ENCODE measurements around the gene PGLYRP2. TPM values are rescaled to one million over a fixed set of nuclear protein-coding genes. Genes with fewer than 3 reads are reported as not detected.
"Not testable (repeated sequence)": the region's sequence is repeated elsewhere in the genome, so short reads cannot be mapped to it uniquely, and the experiment has no call there.

Gene PGLYRP2
- total RNA-seq, 2 experiments from 2014 or later = 0.19 to 0.40 TPM

DNA sequence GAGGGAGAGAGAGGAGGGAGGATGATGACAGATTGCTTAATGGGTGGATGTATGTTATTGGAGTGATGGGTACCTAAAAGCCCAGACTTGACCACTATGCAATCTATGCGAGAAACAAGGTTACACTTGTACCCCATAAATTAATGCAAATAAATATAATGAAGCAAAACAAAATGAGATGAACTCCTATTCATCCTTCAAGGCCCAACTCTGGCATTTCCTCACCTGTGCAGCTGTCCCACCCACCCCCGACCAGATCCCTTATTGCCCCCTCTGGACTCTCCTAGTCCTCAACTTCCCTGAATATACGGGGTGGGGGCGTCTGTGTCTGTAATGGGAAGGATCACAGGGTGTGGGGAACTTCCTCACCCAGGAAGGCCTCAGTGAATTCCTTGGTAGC, 4.1 kb downstream of the PGLYRP2 start:
- Mint-ChIP-seq H3K9me3 (no peaks in the 10 kb centered on the region), H3K27me3 (no peaks in the 10 kb centered on the region), H3K36me3 (no peaks in the 10 kb centered on the region), H3K27ac (no peak overlapping the region), H3K4me1 (peaks cover 26% of the 10 kb centered on the region), H3K4me3 (no peak overlapping the region)
- no peak for DNase-seq
- ATAC-seq (ENCODE audit: low read depth) = no peak
- POLR2A ChIA-PET = interaction anchor here (0.7 kb wide), 1 partner anchor 359 kb away, joined by 3 read pairs; no protein-coding TSS in a partner anchor

DNA sequence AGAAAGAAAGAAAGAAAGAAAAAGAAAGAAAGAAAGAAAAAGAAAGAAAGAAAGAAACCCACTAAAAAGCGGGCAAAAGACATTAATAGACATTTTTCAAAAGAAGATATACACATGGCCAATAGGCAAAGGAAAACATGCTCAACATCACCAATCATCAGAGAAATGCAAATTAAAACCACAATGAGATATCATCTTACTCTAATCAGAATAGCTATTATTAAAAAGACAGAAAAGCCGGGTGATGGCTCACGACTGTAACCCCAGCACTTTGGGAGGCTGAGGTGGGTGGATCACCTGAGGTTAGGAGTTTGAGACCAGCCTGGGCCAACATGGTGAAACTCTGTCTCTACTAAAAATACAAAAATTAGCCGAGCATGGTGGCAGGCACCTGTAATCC, 5.5 kb downstream of the PGLYRP2 start:
- H3K4me3 Mint-ChIP-seq; POLR2A ChIA-PET; DNase-seq; ATAC-seq (ENCODE audit: low read depth); H3K9me3 Mint-ChIP-seq; H3K27ac Mint-ChIP-seq; H3K36me3 Mint-ChIP-seq; H3K27me3 Mint-ChIP-seq: not testable (repeated sequence)
- peaks cover 35% of the 10 kb centered on the region for H3K4me1 Mint-ChIP-seq

DNA sequence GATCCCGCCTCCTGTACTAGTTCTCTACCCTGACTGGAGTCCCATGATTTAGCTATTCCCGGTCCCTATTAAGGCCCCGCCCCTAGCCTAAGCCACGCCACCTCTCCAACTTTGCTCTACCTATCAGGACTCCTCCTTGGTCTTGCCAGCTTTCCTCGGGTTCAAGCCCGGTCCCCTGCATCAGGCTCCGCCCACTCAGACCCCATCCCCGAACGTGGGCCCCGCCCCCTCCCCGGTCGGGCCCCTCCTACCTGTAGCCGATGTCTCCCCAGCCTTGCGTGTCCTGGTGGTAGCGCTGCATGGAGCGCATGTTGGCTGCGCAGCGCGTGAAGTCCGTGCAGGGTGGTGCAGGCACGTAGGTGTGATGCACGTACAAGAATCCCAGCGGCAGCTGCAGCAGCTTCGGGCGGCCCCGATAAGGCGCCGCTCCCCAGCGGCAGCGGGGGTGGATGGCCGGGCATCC, 7.6 kb downstream of the PGLYRP2 start:
- H3K36me3 Mint-ChIP-seq = no peaks in the 10 kb centered on the region

DNA sequence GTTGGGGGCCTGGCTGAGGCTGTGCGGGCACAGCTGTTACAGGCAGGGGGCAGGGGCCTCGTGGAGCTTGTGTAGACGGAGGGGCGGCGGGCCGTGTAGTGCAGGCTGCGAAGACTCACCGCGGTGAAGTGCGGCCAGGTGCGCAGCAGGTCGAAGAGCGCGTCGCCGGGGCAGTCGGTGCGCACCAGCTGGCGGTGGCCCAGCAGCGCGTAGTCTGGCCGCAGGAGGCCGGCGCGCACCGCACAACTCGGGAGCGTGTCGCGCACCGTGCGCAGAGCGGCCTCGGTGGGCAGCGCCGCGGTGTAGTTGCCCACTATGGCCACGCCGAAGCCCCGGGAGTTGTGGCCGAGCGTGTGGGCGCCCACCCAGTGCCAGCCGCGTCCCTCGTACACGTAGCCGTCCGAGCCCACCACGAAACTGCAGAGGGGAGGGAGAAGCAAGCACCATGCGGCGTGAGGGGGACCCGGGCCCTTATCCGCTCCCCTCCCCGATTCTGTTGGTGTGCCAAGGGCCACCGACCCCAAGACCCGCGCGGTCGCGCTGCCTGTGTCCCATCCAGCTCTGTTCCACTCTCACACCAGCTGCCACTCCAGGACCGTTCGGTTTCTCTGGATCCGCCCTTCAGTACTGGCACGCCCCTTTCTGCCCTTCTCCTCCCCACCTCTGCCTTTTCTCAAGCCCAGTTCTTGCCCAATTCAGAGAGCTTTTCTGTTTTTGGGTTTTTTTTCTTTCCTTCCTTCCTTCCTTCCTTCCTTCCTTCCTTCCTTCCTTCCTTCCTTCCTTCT, 9.6 kb downstream of the PGLYRP2 start:
- Mint-ChIP-seq H3K36me3 (no peaks in the 10 kb centered on the region), H3K4me3 (peak overlapping the region; percentile 82), H3K4me1 (peaks cover 48% of the 10 kb centered on the region), H3K27ac (peak overlapping the region; percentile 74), H3K27me3 (peaks cover 5% of the 10 kb centered on the region), H3K9me3 (no peaks in the 10 kb centered on the region)
- POLR2A ChIA-PET = interaction anchor here (0.7 to 1.7 kb wide), 4 partner anchors 8 to 82 kb away, joined by 3 to 5 read pairs (median 3); partner anchors contain the start of gene AKAP8L
- ATAC-seq (ENCODE audit: low read depth) (peak; percentile 27), DNase-seq (peak; percentile 47)

More for the DNA sequence above, 7.6 kb downstream of the PGLYRP2 start:
- no peak for ATAC-seq (ENCODE audit: low read depth)
- Mint-ChIP-seq H3K27ac (no peak overlapping the region), H3K4me1 (peaks cover 45% of the 10 kb centered on the region), H3K9me3 (no peaks in the 10 kb centered on the region), H3K27me3 (peaks cover 5% of the 10 kb centered on the region), H3K4me3 (no peak overlapping the region)
- no peak for DNase-seq
- POLR2A ChIA-PET = no interaction called here

DNA sequence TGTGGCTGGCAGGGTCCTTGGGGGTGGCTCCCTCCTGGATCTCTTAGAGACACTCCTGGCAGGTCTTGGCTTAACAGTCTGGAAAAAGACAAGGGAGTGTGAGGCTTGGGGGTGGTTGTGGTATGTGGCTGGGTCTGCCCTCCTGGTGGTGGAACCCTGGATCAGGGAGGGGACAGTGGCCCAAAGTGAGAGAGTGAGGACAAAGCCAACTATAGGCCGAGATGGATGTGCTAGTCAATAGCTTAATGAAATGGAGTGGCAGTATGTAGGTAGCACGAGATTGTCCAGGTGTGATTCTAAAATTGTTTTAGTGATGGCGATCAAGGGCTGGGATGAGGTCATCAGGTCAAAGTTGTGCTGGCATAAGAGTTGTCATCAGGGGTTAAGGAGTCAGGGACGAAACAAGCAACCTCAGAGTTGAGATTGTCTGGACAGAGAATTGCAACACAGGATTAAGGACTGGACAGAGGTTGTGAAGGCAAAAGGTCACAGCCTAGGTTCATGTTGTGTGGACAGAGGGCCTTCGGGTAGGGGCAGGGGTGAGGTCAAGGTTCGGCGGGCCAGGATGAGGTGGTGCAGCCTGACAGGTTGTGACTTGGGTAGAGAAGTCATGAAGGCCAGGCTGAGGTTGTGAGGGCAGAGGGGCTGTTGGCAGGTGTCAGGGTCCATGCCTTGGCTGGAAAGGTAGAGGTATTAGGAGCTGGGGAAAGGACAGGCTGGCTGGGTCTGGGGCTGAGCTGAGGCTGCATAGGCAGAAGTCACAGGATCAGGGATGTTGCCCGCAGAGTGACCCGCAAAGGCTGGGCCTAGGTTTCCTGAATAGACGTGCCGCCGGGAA, 10.4 kb downstream of the PGLYRP2 start:
- no peaks in the 10 kb centered on the region for H3K9me3 Mint-ChIP-seq
- no peaks in the 10 kb centered on the region for H3K36me3 Mint-ChIP-seq
- peak overlapping the region; percentile 67 for H3K27ac Mint-ChIP-seq
- H3K4me3 Mint-ChIP-seq = peak overlapping the region; percentile 82
- POLR2A ChIA-PET = interaction anchor here (0.7 to 3.8 kb wide), 8 partner anchors 9 to 86 kb away, joined by 3 to 22 read pairs (median 10); partner anchors contain the start of gene AKAP8L
- peak; percentile 27 for DNase-seq
- peaks cover 52% of the 10 kb centered on the region for H3K4me1 Mint-ChIP-seq
- H3K27me3 Mint-ChIP-seq = peaks cover 5% of the 10 kb centered on the region
- ATAC-seq (ENCODE audit: low read depth) = no peak

DNA sequence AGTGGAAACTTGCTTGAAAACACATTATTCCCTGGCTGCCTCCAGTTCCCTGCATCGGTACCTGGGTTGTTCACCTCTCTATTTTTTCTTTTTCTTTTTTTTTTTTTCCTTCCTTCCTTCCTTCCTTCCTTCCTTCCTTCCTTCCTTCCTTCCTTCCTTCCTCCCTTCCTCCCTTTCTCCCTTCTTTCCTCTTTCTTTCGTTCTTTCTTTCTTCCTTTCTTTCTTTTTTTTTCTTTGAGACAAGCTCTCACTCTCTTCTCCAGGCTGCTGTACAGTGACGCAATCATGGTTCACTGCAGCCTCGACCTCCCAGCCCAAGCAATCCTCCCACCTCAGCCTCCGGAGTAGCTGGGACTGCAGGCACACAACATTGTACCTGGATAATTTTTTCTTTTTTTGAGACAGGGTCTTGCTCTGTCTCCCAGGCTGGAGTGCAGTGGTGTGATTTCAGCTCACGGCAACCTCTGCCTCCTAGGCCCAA, 11.5 kb downstream of the PGLYRP2 start:
- Mint-ChIP-seq H3K27ac (peak overlapping the region; percentile 84), H3K27me3 (peaks cover 5% of the 10 kb centered on the region), H3K9me3 (no peaks in the 10 kb centered on the region), H3K4me1 (peaks cover 47% of the 10 kb centered on the region), H3K4me3 (peak overlapping the region; percentile 75), H3K36me3 (no peaks in the 10 kb centered on the region)
- POLR2A ChIA-PET = interaction anchor here (0.6 to 3.8 kb wide), 11 partner anchors 10 to 516 kb away, joined by 3 to 22 read pairs (median 9); partner anchors contain the start of genes AKAP8 and AKAP8L
- DNase-seq (no peak), ATAC-seq (ENCODE audit: low read depth) (no peak)

DNA sequence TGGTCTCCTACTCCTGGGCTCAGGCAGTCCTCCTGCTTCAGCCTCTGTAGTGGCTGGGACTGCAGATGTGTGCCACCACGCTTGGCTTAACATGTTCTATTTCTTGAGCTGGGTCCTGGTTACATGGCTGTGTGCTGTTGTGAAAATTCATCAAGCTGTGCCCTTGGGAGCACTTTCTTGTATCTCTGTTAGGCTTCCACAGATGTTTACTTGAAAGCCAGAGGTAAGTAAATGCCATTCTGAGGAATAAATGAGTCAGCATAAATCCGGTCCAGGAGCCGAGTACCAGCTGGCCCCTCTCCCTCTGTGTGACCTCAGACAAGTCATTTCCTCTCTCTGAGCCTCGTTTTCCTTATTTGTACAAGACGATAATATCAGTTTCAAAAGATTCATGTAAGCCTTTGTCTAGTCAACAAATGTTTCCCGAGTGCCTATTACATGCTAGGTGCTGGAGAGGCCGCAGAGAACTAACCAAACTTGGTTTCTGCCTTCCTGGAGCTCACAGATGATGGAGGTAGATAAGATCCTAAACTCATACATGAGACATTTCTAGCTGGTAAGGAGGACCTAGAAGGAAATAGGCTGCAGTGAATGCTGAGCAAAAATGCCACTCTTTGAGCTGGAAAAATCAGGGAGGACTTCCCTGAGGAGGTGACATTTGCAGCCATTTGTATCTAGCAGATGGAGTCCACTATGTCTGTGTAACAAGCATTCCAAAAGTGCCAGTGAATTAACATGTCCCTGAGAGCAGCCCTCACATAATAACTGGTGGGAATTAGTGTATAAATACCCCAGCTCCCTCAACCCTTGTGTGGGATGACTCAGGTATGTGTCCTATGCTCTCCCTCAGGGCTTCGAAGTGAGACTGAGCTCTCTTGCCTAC, 12.2 kb downstream of the PGLYRP2 start:
- Mint-ChIP-seq H3K4me1 (peaks cover 52% of the 10 kb centered on the region), H3K9me3 (no peaks in the 10 kb centered on the region), H3K4me3 (peak overlapping the region; percentile 54), H3K27me3 (peaks cover 5% of the 10 kb centered on the region), H3K36me3 (peaks cover 4% of the 10 kb centered on the region), H3K27ac (peak overlapping the region; percentile 90)
- POLR2A ChIA-PET = interaction anchor here (0.7 to 3.8 kb wide), 15 partner anchors 9 to 945 kb away, joined by 3 to 22 read pairs (median 8); partner anchors contain the start of genes AKAP8 and AKAP8L
- DNase-seq = peak; percentile 48
- ATAC-seq (ENCODE audit: low read depth) = peak; percentile 51

DNA sequence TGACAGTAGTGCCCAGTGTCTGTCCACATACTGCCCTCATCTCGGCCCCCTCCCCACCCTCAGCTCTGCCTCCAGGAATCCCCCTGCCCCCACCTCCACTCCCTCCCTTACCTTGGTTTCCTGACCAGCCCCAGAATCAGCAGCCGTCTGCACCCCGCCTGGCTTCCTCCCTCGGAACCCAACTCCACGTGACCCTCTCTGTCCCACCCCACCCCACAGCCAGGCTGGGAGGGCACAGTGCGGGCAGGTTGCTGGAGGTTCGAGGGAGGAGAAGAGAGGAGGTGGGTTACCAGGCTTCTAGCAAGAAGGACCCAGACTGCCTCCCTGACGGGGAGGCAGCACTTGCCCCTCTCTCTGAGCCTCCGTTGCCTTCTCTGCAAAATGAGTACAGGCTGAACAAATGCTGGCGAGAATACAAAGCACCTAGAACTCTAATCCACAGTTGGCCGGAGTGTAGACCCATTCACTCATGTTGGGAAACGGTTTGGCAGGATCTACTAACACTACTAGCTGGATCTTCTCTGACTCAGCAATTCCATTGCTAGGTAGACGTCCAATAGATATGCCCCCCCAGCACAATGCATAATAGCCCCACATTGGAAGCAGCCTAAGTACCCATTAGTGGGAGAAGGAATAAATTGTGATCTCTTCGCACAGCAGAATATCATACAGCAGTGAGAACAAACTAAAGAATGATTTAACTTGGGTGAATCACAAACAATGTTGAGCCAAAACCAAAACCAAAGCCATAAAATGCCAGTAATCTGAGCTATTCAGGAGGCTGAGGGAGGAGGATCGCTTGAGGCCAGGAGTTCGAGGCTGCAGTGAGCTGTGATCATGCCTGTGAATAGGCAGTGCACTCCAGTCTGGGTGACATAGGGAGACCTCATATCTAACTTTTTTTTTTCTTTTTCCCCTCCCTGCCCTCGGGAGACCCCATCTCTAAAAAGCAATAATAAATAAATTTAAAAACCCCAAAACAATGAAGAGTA, 14.6 kb downstream of the PGLYRP2 start, which contains the start of gene RASAL3:
RASAL3 (minus strand) TSS at position 151 of the 992 bp plus-strand sequence. CDS start 186 bp downstream, outside the sequence.
- ATAC-seq (ENCODE audit: low read depth) = peak; percentile 55
- Mint-ChIP-seq H3K4me3 (peak within 1 kb of the TSS; percentile 86), H3K36me3 (peaks cover 17% of the 10 kb centered on the region), H3K27me3 (peaks cover 5% of the 10 kb centered on the region), H3K4me1 (peaks cover 59% of the 10 kb centered on the region), H3K9me3 (no peaks in the 10 kb centered on the region), H3K27ac (peak within 1 kb of the TSS; percentile 95)
- peak; percentile 73 for DNase-seq
- POLR2A ChIA-PET = interaction anchor here (0.5 to 3.8 kb wide), 18 partner anchors 10 to 1954 kb away, joined by 3 to 30 read pairs (median 8); partner anchors contain the start of genes AKAP8 and AKAP8L

DNA sequence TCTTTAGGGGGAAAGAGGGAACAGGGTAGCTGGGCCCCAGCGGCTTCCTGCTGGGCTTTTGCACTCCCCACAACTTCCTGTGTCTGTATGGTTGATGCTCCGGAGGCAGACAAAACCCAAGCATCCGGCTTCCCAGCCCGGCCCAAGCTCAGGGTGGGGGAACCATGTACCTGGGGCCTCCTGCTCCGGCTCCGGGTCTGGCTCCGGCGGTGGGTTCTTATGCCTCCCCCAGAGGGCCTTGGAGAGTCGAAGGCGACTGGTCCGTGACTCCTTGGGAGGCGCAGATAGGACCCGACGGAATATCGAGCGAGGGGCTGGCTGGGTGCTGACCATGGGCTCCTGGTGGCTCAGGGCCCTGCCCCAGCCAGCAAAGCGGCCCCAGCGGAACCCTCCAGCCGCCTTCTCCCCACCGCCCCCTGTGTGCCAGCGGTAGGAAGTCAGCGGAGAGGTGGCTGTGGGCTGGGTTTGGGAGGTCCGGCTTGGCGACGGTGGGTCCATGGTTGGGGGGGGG, 15.4 kb downstream of the PGLYRP2 start:
- POLR2A ChIA-PET = interaction anchor here (0.6 to 3.1 kb wide), 15 partner anchors 9 to 223 kb away, joined by 3 to 30 read pairs (median 11); partner anchors contain the start of genes AKAP8, AKAP8L and WIZ

DNA sequence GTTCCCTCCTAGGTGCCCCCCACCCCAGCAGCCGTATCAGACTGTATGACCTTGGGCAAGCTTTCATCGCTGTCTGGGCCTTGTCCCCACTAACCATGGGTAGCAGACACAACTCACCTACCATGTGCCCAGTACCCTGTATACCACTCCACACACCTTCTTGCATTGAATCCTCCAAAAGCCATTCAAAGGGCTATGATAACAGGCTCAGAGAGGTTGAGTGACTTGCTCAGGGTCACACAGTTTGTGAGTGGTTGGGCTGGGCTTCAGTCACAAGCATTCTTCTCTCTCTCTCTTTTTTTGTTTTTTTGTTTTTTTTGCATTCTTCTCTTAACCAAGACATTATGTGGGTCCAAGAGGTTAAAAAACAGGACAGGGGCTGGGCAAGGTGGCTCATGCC, 17.6 kb downstream of the PGLYRP2 start:
- DNase-seq (no peak), ATAC-seq (ENCODE audit: low read depth) (no peak)
- POLR2A ChIA-PET = interaction anchor here (0.9 to 3.0 kb wide), 3 partner anchors 42 to 83 kb away, joined by 3 to 30 read pairs (median 16); partner anchors contain the start of genes AKAP8 and AKAP8L
- Mint-ChIP-seq H3K36me3 (peaks cover 26% of the 10 kb centered on the region), H3K27ac (peak overlapping the region; percentile 58), H3K27me3 (no peaks in the 10 kb centered on the region), H3K4me1 (peaks cover 35% of the 10 kb centered on the region), H3K4me3 (peak overlapping the region; percentile 86), H3K9me3 (no peaks in the 10 kb centered on the region)

More for the DNA sequence above, 15.4 kb downstream of the PGLYRP2 start:
- ATAC-seq (ENCODE audit: low read depth) (peak; percentile 76), DNase-seq (peak; percentile 81)
- Mint-ChIP-seq H3K9me3 (no peaks in the 10 kb centered on the region), H3K27me3 (peaks cover 1% of the 10 kb centered on the region), H3K4me3 (peak overlapping the region; percentile 86), H3K36me3 (peaks cover 21% of the 10 kb centered on the region), H3K27ac (peak overlapping the region; percentile 95), H3K4me1 (peaks cover 55% of the 10 kb centered on the region)

Measured in activated naive CD8-positive, alpha-beta T cell treated with anti-CD3 and anti-CD28 coated beads, Interleukin-2, amount 10 ng/mL, durations not matched to agents 7 days and 5 days (primary cell).